DMS 273 treated with DMSO at 0.1 percent for 48 hours (cell line): ENCODE results near the gene RNF224.

Experiments used
- DNase-seq: peaks from one replicate; lab custom pipeline; 2025; lab: John Stamatoyannopoulos, UW

RNF224 gene

GRCh38 chr9:137227054-137227852 lies at the start of gene RNF224:
RNF224 (plus strand) TSS chr9:137227502; CDS start chr9:137228336, 834 bp downstream.
- DNase-seq = peak; percentile 36

GRCh38 chr9:137178201-137178938 lies 48.9 kb upstream of the RNF224 start:
- DNase-seq = no peak

- no peak for DNase-seq
Measured at GRCh38 chr9:137178939-137179630, 48.2 kb upstream of the RNF224 start.

- no peak for DNase-seq
Measured at GRCh38 chr9:137179761-137180160, 47.5 kb upstream of the RNF224 start.

- no peak for DNase-seq
Measured at GRCh38 chr9:137180491-137180890, 46.8 kb upstream of the RNF224 start.

- DNase-seq = no peak
Measured at GRCh38 chr9:137181680-137182079, 45.6 kb upstream of the RNF224 start.

GRCh38 chr9:137182836-137183235 lies 44.5 kb upstream of the RNF224 start:
- no peak for DNase-seq

GRCh38 chr9:137183980-137184595 lies 43.2 kb upstream of the RNF224 start:
- DNase-seq = no peak

- DNase-seq = no peak
Measured at GRCh38 chr9:137184881-137185660, 42.2 kb upstream of the RNF224 start.

GRCh38 chr9:137185921-137186320 lies 41.4 kb upstream of the RNF224 start:
- no peak for DNase-seq

GRCh38 chr9:137186385-137186784 lies 40.9 kb upstream of the RNF224 start:
- DNase-seq = no peak

GRCh38 chr9:137187386-137187785 lies 39.9 kb upstream of the RNF224 start:
- DNase-seq = no peak

- no peak for DNase-seq
Measured at GRCh38 chr9:137188086-137188489, 39.2 kb upstream of the RNF224 start.

- peak; percentile 62 for DNase-seq
Measured at GRCh38 chr9:137188490-137189296, 38.6 kb upstream of the RNF224 start, which contains the start of the genes ANAPC2 and SSNA1. ANAPC2 (minus strand) TSS chr9:137188560; CDS start chr9:137188532, 28 bp downstream. SSNA1 (plus strand) TSS chr9:137188676; CDS start chr9:137188727, 51 bp downstream.

GRCh38 chr9:137189297-137190295 lies 37.7 kb upstream of the RNF224 start:
- no peak for DNase-seq

GRCh38 chr9:137190315-137190856 lies 36.9 kb upstream of the RNF224 start:
- no peak for DNase-seq

GRCh38 chr9:137191245-137191644 lies 36.1 kb upstream of the RNF224 start:
- no peak for DNase-seq

GRCh38 chr9:137191691-137192447 lies 35.4 kb upstream of the RNF224 start:
- DNase-seq = no peak
